ENCODE measurements around the gene RAPSN.

GRCh38 chr11:47487421-47487820, 38.5 kb upstream of the RAPSN start:
- TF ChIP-seq CTCF (IDR thresholded peaks at IDR 0.05; ENCODE audit: low read depth, low read length, poor library complexity, severe bottlenecking) (no peak), EZH2phosphoT487 (IDR thresholded peaks at IDR 0.05; ENCODE audit: borderline replicate concordance, low read length) (no peak)
